ENCODE measurements around the gene APP. TPM values are rescaled to one million over a fixed set of nuclear protein-coding genes. Genes with fewer than 3 reads are reported as not detected.

Gene APP
- total RNA-seq, 1 experiment from 2014 or later = 560 TPM

DNA sequence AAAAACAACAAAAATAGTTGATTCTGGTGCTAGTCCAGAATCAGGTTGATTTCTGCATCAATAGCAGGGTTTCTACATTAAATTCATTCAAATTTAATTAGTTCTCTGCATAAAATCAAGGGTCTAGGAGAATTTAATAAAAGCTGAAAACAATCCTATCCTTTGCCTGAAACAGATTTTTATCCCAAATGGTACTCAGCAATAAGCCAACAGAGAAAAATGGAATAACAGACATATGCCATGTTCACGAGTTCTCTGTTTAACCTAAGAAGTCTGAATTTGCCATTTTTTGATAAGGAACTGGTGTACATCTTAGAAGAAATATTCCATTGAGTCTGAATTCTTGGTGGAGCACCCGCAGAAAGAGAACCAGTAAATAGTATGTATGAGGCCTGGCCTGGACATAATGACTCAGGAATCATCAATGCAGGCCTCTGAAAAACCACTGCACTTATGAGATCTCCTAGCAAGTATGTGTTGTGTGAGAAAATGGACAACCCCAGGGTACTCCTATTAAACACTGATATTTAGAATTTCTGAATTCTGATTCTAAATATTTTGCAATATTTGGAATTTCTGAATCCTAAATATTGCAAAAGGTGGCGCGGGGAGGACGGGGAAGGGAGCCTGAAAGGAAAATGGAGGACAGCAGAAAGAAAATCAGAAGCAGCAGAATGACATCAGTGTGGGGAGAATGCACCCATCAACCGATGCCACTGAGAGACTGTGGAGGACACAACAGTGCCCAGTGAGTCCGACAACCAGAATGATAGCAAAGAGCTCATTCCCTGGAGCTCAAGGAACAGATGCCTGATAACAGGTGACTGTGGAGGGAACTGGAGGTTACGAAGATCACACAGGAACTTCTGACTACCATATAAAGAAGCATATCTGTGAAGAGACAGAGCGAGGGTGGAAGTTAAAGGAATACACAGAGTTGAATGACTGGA is 97.6 kb downstream of the APP start:
- ChIA-PET POLR2A (interaction anchor here (0.6 to 1.1 kb wide), 2 partner anchors 9 to 28 kb away, joined by 3 to 5 read pairs; no protein-coding TSS in a partner anchor), CTCF (interaction anchor here (1.0 to 1.6 kb wide), 2 partner anchors 17 to 98 kb away, joined by 3 to 4 read pairs; partner anchors contain the start of gene APP)
- TF ChIP-seq NR1H2 (CRISPR knock-in tag; IDR thresholded peaks at IDR 0.05) = no peak
- H3K4me3 Mint-ChIP-seq = no peak overlapping the region
- ATAC-seq (0 out of 2 replicates have a peak, but pooled peaks have one; percentile 13), DNase-seq (ENCODE audit: low spot score) (no peak)
- no peaks in the 10 kb centered on the region for H3K9me3 Mint-ChIP-seq
- H3K27me3 Mint-ChIP-seq (ENCODE audit: low read depth) = no peaks in the 10 kb centered on the region
- peak overlapping the region; percentile 83 for H3K27ac Mint-ChIP-seq
- H3K4me1 Mint-ChIP-seq = peaks cover 94% of the 10 kb centered on the region
- H3K36me3 Mint-ChIP-seq = no peaks in the 10 kb centered on the region

DNA sequence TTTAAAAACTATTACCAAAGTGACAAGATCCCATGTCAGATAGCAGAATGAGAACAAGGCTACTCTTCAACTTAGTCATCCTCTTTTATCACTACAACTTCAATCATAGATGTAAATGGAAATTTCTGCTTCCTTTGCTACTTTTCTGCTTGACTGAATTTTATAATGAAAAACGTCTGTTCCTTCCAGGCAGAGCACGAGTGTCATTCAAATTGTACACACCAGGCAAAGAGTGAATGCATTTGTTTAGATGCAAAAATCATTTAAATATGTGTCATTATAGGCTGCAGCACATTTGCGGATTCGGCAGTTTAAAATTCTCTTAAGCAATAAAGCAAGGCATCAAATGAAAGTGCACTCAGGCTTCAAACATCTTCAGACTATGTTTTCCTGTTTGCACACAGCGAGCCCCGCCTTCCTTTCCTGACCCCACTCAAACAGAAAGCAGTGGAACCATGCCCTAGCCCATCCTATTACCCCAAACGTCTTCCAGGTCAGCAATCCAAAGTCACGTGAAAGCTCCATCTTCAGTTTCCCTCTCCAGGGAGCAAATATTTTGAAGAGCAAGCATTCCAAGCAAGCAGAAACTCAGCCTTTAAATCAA is 99.6 kb downstream of the APP start:
- Mint-ChIP-seq H3K9me3 (no peaks in the 10 kb centered on the region), H3K27ac (peak overlapping the region; percentile 69), H3K27me3 (ENCODE audit: low read depth) (no peaks in the 10 kb centered on the region), H3K4me1 (peaks cover 91% of the 10 kb centered on the region), H3K4me3 (peak overlapping the region; percentile 3), H3K36me3 (no peaks in the 10 kb centered on the region)
- POLR2A ChIA-PET = no interaction called here
- ATAC-seq = peak; percentile 57
- CTCF ChIA-PET = no interaction called here
- DNase-seq (ENCODE audit: low spot score) = no peak
- TF ChIP-seq, protein P1, sequence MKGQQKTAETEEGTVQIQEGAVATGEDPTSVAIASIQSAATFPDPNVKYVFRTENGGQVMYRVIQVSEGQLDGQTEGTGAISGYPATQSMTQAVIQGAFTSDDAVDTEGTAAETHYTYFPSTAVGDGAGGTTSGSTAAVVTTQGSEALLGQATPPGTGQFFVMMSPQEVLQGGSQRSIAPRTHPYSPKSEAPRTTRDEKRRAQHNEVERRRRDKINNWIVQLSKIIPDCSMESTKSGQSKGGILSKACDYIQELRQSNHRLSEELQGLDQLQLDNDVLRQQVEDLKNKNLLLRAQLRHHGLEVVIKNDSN (CRISPR knock-in tag; IDR thresholded peaks at IDR 0.05) = no peak
- TF ChIP-seq, protein P2, sequence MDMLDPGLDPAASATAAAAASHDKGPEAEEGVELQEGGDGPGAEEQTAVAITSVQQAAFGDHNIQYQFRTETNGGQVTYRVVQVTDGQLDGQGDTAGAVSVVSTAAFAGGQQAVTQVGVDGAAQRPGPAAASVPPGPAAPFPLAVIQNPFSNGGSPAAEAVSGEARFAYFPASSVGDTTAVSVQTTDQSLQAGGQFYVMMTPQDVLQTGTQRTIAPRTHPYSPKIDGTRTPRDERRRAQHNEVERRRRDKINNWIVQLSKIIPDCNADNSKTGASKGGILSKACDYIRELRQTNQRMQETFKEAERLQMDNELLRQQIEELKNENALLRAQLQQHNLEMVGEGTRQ (CRISPR knock-in tag; IDR thresholded peaks at IDR 0.05) = peak; percentile 61

DNA sequence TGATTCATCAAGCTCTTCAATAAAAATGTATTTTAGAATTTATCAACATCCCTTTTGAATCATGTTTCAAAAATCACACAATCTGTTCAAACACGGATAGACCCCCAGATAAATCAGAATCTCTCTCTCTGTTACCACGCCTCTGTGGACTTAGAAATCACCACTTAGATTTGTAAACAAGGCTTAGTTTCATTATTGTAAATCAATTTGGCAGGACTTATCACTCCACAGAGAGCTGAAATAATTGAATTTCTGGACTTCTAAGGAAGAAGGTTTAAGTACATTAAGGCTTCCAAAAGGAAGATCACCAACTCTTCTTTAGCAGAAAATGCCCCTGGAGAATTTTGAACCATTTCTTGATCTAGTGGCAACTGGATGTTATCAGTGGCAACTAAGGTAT is 100.4 kb downstream of the APP start:
- Mint-ChIP-seq H3K27me3 (ENCODE audit: low read depth) (no peaks in the 10 kb centered on the region), H3K4me1 (peaks cover 93% of the 10 kb centered on the region), H3K4me3 (no peak overlapping the region), H3K9me3 (no peaks in the 10 kb centered on the region), H3K36me3 (no peaks in the 10 kb centered on the region), H3K27ac (peak overlapping the region; percentile 81)
- TF ChIP-seq MYBL2 (CRISPR knock-in tag; IDR thresholded peaks at IDR 0.05) = no peak
- TF ChIP-seq ZNF121 (CRISPR knock-in tag; IDR thresholded peaks at IDR 0.05) = no peak
- DNase-seq (ENCODE audit: low spot score) (no peak), ATAC-seq (no peak)
- ChIA-PET CTCF (no interaction called here), POLR2A (no interaction called here)

DNA sequence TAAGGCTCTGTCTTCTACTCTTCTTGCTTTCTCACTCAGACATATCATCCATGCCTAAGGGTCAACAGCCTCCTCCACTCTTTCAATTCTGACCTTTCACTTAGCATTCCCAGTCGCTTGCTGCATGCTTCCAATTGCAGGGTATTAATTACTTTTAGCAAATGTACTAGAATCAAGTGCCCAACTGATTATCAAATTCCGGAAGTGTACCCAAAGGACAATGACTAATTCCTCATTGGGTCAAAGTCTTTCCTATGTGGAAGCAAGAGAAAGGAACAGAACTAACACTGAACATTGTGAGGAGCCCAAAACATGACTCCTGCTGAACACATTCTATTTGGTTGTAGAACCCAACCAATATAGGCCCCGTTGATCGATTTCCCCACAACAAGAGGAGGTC is 101.8 kb downstream of the APP start:
- H3K9me3 Mint-ChIP-seq = no peaks in the 10 kb centered on the region
- H3K4me1 Mint-ChIP-seq = peaks cover 93% of the 10 kb centered on the region
- no peak for TF ChIP-seq CBFB (CRISPR knock-in tag; IDR thresholded peaks at IDR 0.05; ENCODE audit: low read depth)
- no peak for TF ChIP-seq HMGA2 (CRISPR knock-in tag; IDR thresholded peaks at IDR 0.05)
- no peak for TF ChIP-seq MXD4 (CRISPR knock-in tag; IDR thresholded peaks at IDR 0.05; ENCODE audit: borderline replicate concordance)
- no peak for TF ChIP-seq FOXK1 (CRISPR knock-in tag; IDR thresholded peaks at IDR 0.05)
- ChIA-PET POLR2A (no interaction called here), CTCF (no interaction called here)
- ATAC-seq = no peak
- peak overlapping the region; percentile 54 for H3K27ac Mint-ChIP-seq
- no peak for DNase-seq (ENCODE audit: low spot score)
- H3K4me3 Mint-ChIP-seq = no peak overlapping the region
- no peaks in the 10 kb centered on the region for H3K27me3 Mint-ChIP-seq (ENCODE audit: low read depth)
- no peaks in the 10 kb centered on the region for H3K36me3 Mint-ChIP-seq

DNA sequence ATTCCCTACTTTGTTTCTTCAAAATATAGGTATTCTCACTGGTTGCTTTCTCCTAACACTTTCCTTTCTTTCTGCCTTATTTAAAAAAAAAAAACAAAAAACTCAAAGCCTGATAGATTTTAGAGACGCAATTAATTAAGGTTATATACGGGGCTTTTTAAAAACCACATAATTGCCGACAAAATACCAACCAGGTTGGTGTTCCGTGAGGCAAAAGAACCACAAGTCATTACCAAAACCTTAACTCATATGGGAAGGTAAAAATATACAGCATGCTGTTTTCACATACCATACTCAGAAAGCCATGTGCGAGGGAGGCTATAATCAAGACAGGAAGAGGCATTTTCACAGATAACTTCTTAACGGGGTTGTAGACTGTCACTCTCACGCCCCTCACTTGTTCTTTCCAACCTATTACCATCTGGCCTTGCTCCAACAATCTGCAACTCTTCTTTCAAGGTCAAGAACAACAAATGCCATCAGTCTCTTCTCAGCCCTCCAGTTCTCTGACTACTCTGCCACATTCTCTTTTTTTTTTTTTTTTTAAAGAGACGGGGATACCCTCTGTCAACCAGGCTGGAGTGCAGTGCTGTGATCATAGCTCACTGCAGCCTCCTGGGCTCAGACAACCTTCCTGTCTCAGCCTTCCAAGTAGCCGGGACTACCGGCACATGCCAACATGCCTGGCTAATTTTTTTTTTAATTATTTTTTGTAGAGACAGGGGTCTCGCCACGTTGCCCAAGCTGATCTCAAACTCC is 102.6 kb downstream of the APP start:
- ATAC-seq (peak; percentile 21), DNase-seq (ENCODE audit: low spot score) (no peak)
- Mint-ChIP-seq H3K4me1 (peaks cover 93% of the 10 kb centered on the region), H3K4me3 (no peak overlapping the region), H3K36me3 (no peaks in the 10 kb centered on the region), H3K9me3 (no peaks in the 10 kb centered on the region), H3K27ac (peak overlapping the region; percentile 73), H3K27me3 (ENCODE audit: low read depth) (no peaks in the 10 kb centered on the region)
- ChIA-PET CTCF (no interaction called here), POLR2A (no interaction called here)
- no peak for TF ChIP-seq ZNF121 (CRISPR knock-in tag; IDR thresholded peaks at IDR 0.05)
- TF ChIP-seq, protein P1 (CRISPR knock-in tag; IDR thresholded peaks at IDR 0.05) = no peak
